Large intestine (tissue), 3 donors: ENCODE measurements around the gene GPR89A. TPM values are rescaled to one million over a fixed set of nuclear protein-coding genes. Genes with fewer than 3 reads are reported as not detected.
A peak's percentile ranks its signal among the peaks of the same experiment; 100 is the strongest.

Experiments
- DNase-seq, 2 donors: peaks; one replicate each; pipeline versions ENCODE4 v3.0.0 to v3.0.0-alpha.2; 2013
- H3K27ac ChIP-seq: one replicate; pipeline ENCODE4 v1.5.1; 2013; ENCODE audit warnings: low read length
- H3K27me3 ChIP-seq: 2 replicates; pipeline ENCODE4 v1.6.1; 2013; ENCODE audit warnings: low read length; ENCODE audit not compliant: control insufficient read depth, insufficient read depth
- H3K36me3 ChIP-seq: 2 replicates; pipeline ENCODE4 v1.6.1; 2013; ENCODE audit warnings: low read length; ENCODE audit not compliant: control insufficient read depth, insufficient read depth
- H3K4me1 ChIP-seq: one replicate; pipeline ENCODE4 v1.6.1; 2013; ENCODE audit warnings: low read length; ENCODE audit not compliant: control insufficient read depth, insufficient read depth
- H3K4me3 ChIP-seq: one replicate; pipeline ENCODE4 v1.5.1; 2013; ENCODE audit warnings: low read length
- H3K9me3 ChIP-seq: one replicate; pipeline ENCODE4 v1.6.1; 2013; ENCODE audit warnings: mild to moderate bottlenecking, low read depth, low read length, moderate library complexity; ENCODE audit not compliant: control insufficient read depth
- WGBS: methylation state at CpG from one replicate; pipeline ENCODE4 v1.1.5; 2013; ENCODE audit warnings: low lambda C conversion rate; ENCODE audit not compliant: insufficient coverage; 5-methylcytosine and 5-hydroxymethylcytosine counted together
- polyA plus RNA-seq: library from polyadenylated mRNA; unstranded; fragments of 120-200 nt; gene quantifications from one replicate; pipeline ENCODE4 v1.2.1, GENCODE V29; 2013

The GPR89A gene
- polyA plus RNA-seq, 1 donor: 46.0 TPM

DNA sequence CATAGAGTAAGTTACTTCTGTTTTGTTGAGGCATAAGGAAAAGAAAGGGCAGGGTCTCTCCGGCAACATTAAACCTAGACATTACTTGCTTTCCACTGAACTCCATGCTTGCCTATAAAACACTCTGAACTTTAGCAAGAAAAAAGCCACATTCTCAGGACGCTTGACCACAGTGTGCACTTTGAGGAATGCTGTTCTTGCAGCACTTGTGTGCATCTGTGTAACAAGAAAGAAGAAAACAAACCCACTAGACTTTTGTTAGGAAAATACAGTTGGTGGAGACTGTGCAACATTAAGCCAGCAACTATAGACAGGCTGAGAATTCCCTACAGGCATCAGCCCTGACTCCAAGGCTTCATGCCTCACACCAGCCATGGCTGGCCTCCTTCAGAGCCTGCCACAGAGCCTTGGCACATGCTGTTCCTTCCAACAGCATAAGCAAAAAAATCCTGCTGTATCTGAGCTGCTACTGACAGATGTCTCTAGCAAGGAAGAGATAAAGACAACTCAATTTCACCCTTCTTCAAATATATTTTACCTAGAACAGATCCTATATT is 93.6 kb downstream of the GPR89A start:
- DNase-seq: no peak
- H3K27ac ChIP-seq: no peak overlapping the region
- no peaks in the 10 kb centered on the region for H3K27me3 ChIP-seq
- no peaks in the 10 kb centered on the region for H3K36me3 ChIP-seq
- no peaks in the 10 kb centered on the region for H3K9me3 ChIP-seq
- WGBS: no CpG with 5 or more reads among the region's 2 CpGs
- peaks cover 4% of the 10 kb centered on the region for H3K4me1 ChIP-seq
- H3K4me3 ChIP-seq: no peak overlapping the region

DNA sequence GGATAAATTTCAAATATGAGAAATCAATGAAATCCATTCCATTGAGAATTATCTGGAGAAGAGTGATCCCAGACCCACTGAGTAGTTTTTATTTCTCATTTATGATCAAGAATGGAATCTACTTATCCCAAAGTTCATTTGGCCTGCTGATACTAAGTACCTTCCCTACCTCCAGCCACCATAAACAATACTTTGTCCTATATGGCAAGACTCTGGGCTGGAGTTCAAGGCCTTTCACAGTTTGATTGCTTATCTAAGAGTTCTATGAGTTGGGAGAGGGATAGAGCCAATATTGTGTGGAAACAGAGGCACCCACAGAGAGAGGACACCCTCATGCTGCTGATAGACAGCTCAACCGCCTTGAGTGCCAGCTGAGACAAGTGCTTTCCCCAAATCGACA is 94.3 kb downstream of the GPR89A start:
- H3K36me3 ChIP-seq: no peaks in the 10 kb centered on the region
- no peak for DNase-seq
- H3K4me3 ChIP-seq: no peak overlapping the region
- no peaks in the 10 kb centered on the region for H3K9me3 ChIP-seq
- WGBS: 80% methylated on average over 2 of the region's 2 CpGs
- H3K4me1 ChIP-seq: peaks cover 10% of the 10 kb centered on the region
- H3K27me3 ChIP-seq: no peaks in the 10 kb centered on the region
- no peak overlapping the region for H3K27ac ChIP-seq

DNA sequence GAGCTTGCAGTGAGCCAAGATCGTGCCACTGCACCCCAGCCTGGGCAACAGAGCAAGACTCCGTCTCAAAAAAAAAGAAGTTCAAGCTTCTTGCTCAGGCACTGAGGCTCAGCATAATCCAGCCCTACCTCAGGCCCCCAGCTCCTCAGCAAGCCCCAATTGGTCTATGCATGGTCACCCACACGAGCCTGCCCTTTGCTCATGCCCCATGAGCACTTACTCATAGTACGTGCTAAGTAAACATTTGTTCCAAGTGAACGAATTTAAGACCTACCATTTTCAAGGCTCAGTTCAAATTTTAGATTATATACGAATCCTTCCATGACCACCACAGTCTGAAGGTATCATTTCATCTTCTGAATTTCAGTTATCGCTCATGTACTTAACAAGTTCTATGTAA is 95.0 kb downstream of the GPR89A start:
- WGBS: no CpG with 5 or more reads among the region's 7 CpGs
- H3K27ac ChIP-seq: no peak overlapping the region

DNA sequence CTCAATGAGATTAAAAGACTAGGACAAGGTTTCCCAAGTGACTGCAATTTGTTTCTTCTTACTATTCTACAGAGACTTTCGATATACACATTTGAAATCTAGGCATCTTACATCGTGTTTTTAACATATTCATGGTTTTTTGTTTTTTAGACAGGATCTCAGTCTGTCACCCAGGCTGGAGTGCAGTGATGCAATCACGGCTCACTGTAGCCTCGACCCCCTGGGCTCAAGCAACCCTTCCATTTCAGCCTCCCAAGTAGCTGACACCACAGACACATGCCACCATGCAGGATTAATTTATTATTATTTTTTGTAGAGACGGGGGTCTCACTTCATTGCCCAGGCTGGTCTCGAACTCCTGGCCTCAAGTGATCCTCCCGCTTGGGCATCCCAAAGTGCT is 97.8 kb downstream of the GPR89A start:
- Histone ChIP-seq H3K4me3 (no peak overlapping the region), H3K9me3 (no peaks in the 10 kb centered on the region), H3K4me1 (peaks cover 29% of the 10 kb centered on the region), H3K36me3 (no peaks in the 10 kb centered on the region), H3K27me3 (no peaks in the 10 kb centered on the region), H3K27ac (no peak overlapping the region)
- DNase-seq: no peak
- 88% methylated on average over 3 of the region's 7 CpGs for WGBS

More for the DNA sequence above, 95.0 kb downstream of the GPR89A start:
- no peaks in the 10 kb centered on the region for H3K9me3 ChIP-seq
- H3K4me3 ChIP-seq: no peak overlapping the region
- H3K27me3 ChIP-seq: no peaks in the 10 kb centered on the region
- DNase-seq: no peak
- H3K4me1 ChIP-seq: peaks cover 16% of the 10 kb centered on the region
- no peaks in the 10 kb centered on the region for H3K36me3 ChIP-seq

DNA sequence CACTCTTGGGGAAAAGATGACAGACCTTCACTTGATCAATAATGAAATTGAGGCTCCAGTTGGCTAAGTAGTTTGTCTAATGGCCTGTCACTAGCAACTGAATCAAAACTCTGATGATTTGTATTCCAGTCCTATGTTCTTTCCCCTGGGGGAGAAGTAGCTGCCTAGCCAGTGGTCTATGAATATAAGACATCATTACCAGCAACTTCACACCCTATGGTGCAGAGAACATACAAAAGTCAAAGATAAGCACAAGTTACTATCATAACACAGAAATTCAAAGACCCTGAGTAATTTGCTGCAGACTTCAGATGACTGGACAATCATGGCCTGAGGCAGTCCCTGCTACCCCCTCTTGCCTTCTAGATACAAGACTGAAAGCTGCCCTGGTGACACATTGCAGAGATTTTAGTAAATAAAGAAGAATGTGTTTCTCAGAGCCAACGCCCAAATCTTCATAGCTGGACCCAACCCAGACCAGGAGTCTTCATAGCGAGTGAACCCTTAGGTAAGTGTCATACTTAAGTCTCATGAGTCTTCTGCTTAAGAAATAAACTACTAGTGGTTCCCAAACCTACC is 98.4 kb downstream of the GPR89A start:
- WGBS: no CpG with 5 or more reads among the region's 2 CpGs

DNA sequence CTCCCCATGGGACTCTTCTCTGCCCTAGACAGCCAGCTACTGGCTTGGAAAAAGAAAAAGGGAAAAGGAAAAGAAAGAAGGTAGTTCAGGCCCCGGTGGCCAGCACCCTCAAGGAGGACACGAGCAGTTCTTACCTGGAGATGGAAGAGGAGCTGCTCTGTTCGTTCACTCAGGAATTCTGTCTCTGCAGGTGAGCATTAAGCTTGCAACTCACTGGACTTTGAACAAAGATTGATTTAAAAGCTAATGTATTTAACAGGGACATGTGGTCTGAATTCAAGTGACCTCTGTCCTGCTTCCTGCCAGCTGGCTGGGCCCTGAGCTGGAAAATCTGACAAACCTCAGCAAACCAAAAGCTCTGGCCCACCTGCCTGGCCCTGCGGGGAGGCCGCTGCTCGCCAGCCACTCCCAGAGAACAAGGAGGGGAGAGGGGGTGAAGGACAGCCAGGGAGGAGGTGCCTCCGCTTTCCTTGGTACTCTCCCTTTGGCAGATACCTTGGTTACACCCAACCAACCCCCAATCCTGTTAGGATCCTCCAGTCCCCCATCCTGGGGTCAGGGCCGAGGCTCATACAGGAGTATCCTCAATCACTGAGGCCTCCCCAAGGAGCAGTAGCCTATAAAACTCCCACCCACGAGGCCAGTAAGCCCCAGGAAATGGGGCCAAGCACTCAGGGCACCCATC is 99.5 kb downstream of the GPR89A start, which contains the start of gene PDZK1:
TSS of gene PDZK1 (minus strand) at position 186 of the 685 bp plus-strand sequence. CDS start 19,347 bp downstream, outside the sequence.
- H3K27ac ChIP-seq: peak within 1 kb of the TSS; percentile 91
- WGBS: no CpG with 5 or more reads among the region's 9 CpGs
- H3K9me3 ChIP-seq: no peaks in the 10 kb centered on the region
- peaks cover 39% of the 10 kb centered on the region for H3K4me1 ChIP-seq
- peak; percentile 76 to 88 for DNase-seq
- H3K36me3 ChIP-seq: no peaks in the 10 kb centered on the region
- no peaks in the 10 kb centered on the region for H3K27me3 ChIP-seq
- H3K4me3 ChIP-seq: peak within 1 kb of the TSS; percentile 42

More for the DNA sequence above, 98.4 kb downstream of the GPR89A start:
- peak overlapping the region; percentile 91 for H3K27ac ChIP-seq
- H3K4me3 ChIP-seq: peak overlapping the region; percentile 42
- peaks cover 34% of the 10 kb centered on the region for H3K4me1 ChIP-seq
- no peaks in the 10 kb centered on the region for H3K36me3 ChIP-seq
- no peaks in the 10 kb centered on the region for H3K9me3 ChIP-seq
- H3K27me3 ChIP-seq: no peaks in the 10 kb centered on the region
- DNase-seq: peak; percentile 34 to 61

DNA sequence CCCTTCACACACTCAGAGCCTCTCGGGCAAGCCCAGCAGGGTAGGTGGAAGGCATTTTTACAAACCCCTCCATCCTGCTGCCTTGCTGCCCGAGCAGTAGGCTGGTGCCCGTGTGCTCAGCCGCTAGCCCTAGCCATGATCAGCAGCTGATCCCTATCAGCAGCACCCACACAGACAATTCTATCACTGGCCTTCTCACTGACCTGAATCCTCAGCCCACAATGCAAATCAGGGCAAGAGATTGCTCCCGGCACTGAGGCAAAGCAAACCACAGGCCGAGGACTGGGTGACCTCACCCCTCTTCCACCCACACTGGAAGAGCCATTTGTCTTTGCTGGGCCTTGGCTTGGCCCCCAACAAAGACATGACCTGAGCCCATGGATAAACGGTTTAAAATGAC is 100.3 kb downstream of the GPR89A start:
- H3K36me3 ChIP-seq: no peaks in the 10 kb centered on the region
- no peaks in the 10 kb centered on the region for H3K9me3 ChIP-seq
- no peaks in the 10 kb centered on the region for H3K27me3 ChIP-seq
- peak overlapping the region; percentile 91 for H3K27ac ChIP-seq
- peak in 1 of 2 donors; percentile 21 for DNase-seq
- H3K4me3 ChIP-seq: no peak overlapping the region
- WGBS: no CpG with 5 or more reads among the region's 7 CpGs
- peaks cover 39% of the 10 kb centered on the region for H3K4me1 ChIP-seq

DNA sequence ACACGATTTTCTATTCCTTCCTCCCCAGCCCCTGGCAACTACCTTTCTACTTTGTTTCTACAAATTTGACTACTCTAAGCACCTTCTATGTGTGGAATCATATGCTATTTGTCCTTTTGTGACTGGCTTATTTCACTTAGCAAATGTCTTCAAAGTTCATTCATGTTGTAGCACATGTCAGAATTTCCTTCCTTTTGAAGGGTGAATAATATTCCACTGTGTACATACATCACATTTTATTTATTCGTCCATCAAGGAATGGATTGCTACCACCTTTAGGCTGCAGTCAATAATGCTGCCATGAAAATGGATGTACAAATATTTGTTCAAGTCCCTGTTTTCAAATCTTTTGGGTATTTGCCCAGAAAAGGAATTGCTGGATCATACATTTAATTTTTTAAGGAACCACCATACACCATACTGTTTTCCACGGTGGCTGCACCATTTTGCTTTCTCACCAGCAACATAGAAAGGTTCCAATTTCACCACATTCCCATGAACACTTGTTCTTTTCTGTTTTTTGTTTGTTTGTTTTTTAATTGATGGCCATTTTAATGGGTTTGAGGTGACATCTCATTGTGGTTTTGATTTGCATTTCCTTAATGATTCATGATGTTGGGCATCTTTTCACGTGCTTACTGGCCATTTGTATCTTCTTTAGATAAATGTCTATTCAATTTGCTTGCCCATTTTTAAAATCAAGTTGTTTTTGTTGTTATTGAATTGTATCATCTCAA is 102.7 kb downstream of the GPR89A start:
- Histone ChIP-seq H3K27me3 (no peaks in the 10 kb centered on the region), H3K4me3 (no peak overlapping the region), H3K4me1 (peaks cover 50% of the 10 kb centered on the region), H3K36me3 (no peaks in the 10 kb centered on the region), H3K27ac (no peak overlapping the region), H3K9me3 (no peaks in the 10 kb centered on the region)
- WGBS: 54% methylated on average over 3 of the region's 4 CpGs
- DNase-seq: no peak

DNA sequence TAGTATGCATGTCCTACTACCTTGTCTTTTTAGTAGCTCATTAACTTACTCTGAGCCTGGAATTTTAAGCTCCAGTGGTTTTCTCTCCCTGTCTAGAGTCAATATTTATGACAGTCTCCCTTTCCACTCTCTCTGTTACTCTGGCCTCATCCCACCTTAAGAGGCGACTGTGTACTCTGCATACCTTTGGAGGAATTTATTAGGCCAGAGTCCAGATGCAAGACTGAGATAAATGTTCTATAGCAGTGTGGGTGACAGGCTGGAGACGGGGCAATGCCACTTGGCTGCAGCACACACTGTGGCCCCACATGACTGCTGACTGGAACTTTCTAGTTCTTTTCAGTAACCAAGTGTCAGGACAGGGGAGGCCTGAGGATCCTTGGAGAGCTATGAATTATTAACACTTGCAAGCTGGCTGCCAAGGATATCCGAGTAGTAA is 103.4 kb downstream of the GPR89A start:
- peak; percentile 94 to 98 for DNase-seq
- H3K27me3 ChIP-seq: no peaks in the 10 kb centered on the region
- no peak overlapping the region for H3K4me3 ChIP-seq
- peaks cover 52% of the 10 kb centered on the region for H3K4me1 ChIP-seq
- no peaks in the 10 kb centered on the region for H3K9me3 ChIP-seq
- H3K27ac ChIP-seq: peak overlapping the region; percentile 67
- no peaks in the 10 kb centered on the region for H3K36me3 ChIP-seq
- WGBS: no CpG with 5 or more reads among the region's 3 CpGs

DNA sequence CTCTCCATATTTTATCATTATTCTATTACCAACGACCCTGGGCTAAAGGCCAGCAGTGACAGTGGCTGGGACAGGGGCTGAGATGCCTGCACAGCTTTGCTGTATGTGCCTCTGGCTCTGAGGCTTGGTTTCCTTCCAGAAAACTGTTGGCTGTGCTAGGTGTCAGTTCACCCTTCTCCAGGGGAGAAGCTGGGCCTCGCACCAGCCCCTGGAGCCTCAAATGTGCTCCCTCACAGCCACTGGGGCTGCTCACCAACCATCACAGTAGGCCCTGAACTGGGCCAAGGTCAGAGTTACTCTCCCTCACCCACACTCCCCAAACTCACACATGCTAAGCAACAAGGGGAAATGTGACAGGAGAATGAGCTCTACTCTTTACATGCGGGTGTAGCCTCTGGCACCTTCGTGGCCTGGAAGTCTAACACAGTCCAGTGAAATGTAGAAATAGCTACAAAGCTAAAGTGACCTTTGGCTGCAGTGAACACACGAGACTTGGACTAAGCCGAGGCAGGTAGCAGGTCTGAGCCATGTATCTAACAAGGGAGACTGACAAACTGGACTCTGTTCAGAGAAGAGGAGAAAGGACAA is 106.8 kb downstream of the GPR89A start:
- Histone ChIP-seq H3K27ac (peak overlapping the region; percentile 64), H3K4me1 (peaks cover 40% of the 10 kb centered on the region), H3K9me3 (no peaks in the 10 kb centered on the region), H3K27me3 (no peaks in the 10 kb centered on the region), H3K4me3 (no peak overlapping the region), H3K36me3 (no peaks in the 10 kb centered on the region)
- DNase-seq: peak; percentile 77 to 88
- 13% methylated on average over 3 of the region's 6 CpGs for WGBS
